Sigmoid colon (tissue), 4 donors: ENCODE measurements around the gene PPL.

Experiments
- CTCF ChIP-seq, 4 experiments: fragments of 450-650 bp in 3 of 4; fragments of 200-600 bp in 1 of 4; IDR thresholded peaks; one replicate each; pipeline ENCODE4 v1.5.1; 2016 to 2019; ENCODE audit warnings: antibody characterized with exemption in 4 of 4, mild to moderate bottlenecking in 3 of 4, moderate library complexity in 2 of 4
- EP300 ChIP-seq, 4 donors: sonication (generic); formaldehyde crosslinking; IDR thresholded peaks; one replicate each; pipeline ENCODE4 v1.6.1; 2017; ENCODE audit warnings: antibody characterized with exemption in 4 of 4
- POLR2A ChIP-seq, 2 donors: fragments of 450-650 bp; IDR thresholded peaks; one replicate each; pipeline ENCODE4 v1.6.1; 2016; ENCODE audit warnings: antibody characterized with exemption in 2 of 2, mild to moderate bottlenecking in 2 of 2, moderate library complexity in 2 of 2
- POLR2AphosphoS5 ChIP-seq, 4 donors: sonication (generic); formaldehyde crosslinking; IDR thresholded peaks; one replicate each; pipeline ENCODE4 v1.6.1; 2017; ENCODE audit warnings: antibody characterized with exemption in 4 of 4

GRCh38 chr16:4909825-4910224 is 27.1 kb downstream of the PPL start:
- TF ChIP-seq CTCF (IDR thresholded peaks at IDR 0.05) (no peak), POLR2A (IDR thresholded peaks at IDR 0.05) (no peak), EP300 (IDR thresholded peaks at IDR 0.05) (no peak), POLR2AphosphoS5 (IDR thresholded peaks at IDR 0.05) (no peak)
